Activated T-helper 1 cell treated with anti-CD3 and anti-CD28 coated beads, Interleukin-12 subunit alpha, Interleukin-12 subunit beta, Interleukin-2, Interleukin-4 antibody, amounts not matched to agents 30 ng/mL and 10 ng/mL and 1 ng/mL, durations not matched to agents 14 hours and 24 hours and 36 hours (primary cell): ENCODE measurements around the gene HES4. TPM values are rescaled to one million over a fixed set of nuclear protein-coding genes. Genes with fewer than 3 reads are reported as not detected.

Experiments
- DNase-seq: peaks from one replicate; pipeline ENCODE4 v3.0.0; 2021; ENCODE audit warnings: low spot score
- H3K27ac Mint-ChIP-seq: one replicate; pipeline ENCODE4 v1.8.0; 2021; ENCODE audit warnings: mild to moderate bottlenecking, mixed read lengths
- H3K27me3 Mint-ChIP-seq: one replicate; pipeline ENCODE4 v1.8.0; 2022; ENCODE audit warnings: mild to moderate bottlenecking, moderate library complexity, mixed read lengths; ENCODE audit not compliant: insufficient read depth
- H3K36me3 Mint-ChIP-seq: one replicate; pipeline ENCODE4 v1.8.0; 2021; ENCODE audit warnings: low read depth, mixed read lengths
- H3K4me1 Mint-ChIP-seq: one replicate; pipeline ENCODE4 v1.8.0; 2021; ENCODE audit warnings: low read depth, mixed read lengths
- H3K4me3 Mint-ChIP-seq: one replicate; pipeline ENCODE4 v1.8.0; 2021; ENCODE audit warnings: mild to moderate bottlenecking, moderate library complexity, mixed read lengths
- H3K9me3 Mint-ChIP-seq: one replicate; pipeline ENCODE4 v1.8.0; 2021; ENCODE audit warnings: mixed read lengths
- intact Hi-C: fragments of 100-400 bp; cut with micrococcal nuclease; formaldehyde crosslinking; loops from one replicate; pipeline ENCODE4 v1.15.1; 2024
- total RNA-seq: library from RNA; stranded (reverse); gene quantifications from 2 replicates; pipeline ENCODE4 v1.2.3, GENCODE V29; 2022

Gene HES4
- total RNA-seq, 1 donor from 2014 or later, result 1.8 TPM

DNA sequence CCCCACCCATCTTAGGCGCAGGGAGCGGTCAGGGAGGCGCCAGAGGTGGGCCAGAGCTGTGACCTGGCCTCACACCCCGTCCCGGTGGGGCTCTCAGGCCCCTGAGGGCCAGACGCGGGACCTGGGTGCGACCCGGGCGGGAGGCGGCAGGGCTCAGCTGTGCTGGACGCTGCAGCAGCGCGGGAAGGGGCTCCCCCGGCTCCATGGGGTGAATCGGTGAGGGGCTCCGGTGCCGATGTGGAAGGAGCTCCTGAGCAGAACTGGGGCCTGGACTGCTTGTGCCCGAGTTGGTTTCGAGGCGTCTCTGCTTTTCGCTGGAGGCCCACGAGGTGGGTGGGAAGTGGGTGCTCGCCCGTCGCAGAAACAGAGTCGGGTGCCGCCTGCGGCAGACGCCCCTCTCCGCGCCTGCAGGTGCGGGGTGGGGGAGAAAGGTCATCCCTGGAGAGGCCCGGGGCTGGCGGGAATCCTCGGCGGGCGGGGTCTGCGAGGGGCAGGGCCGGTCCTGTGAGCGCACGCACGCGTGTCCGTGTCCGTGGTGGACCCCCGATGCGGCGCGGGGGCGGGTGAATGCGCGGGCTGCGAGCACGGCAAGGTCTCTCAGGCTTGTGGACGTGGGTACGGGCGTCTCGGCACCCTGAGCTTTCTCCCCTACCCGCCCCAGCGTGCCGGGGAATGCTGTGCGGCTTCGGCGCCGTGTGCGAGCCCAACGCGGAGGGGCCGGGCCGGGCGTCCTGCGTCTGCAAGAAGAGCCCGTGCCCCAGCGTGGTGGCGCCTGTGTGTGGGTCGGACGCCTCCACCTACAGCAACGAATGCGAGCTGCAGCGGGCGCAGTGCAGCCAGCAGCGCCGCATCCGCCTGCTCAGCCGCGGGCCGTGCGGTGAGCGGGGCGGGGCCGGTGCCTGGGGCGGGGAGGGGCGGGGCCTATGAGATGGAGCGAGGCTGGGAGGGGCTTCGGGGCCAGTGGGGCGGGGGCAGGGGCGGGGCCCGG, 40.4 kb upstream of the HES4 start:
- H3K27ac Mint-ChIP-seq, result no peak overlapping the region
- peak overlapping the region; percentile 64 for H3K4me3 Mint-ChIP-seq
- peaks cover 16% of the 10 kb centered on the region for H3K27me3 Mint-ChIP-seq
- intact Hi-C loops, result loop anchor here (1.0 to 2.0 kb wide), 3 partner anchors 19 to 29 kb away; no protein-coding TSS in a partner anchor
- H3K4me1 Mint-ChIP-seq, result peaks cover 14% of the 10 kb centered on the region
- H3K9me3 Mint-ChIP-seq, result no peaks in the 10 kb centered on the region
- peak; percentile 78 for DNase-seq
- peaks cover 3% of the 10 kb centered on the region for H3K36me3 Mint-ChIP-seq

GRCh38 chr1:1039145-1039910, 39.4 kb upstream of the HES4 start:
- intact Hi-C loops, result loop anchor here (2.0 kb wide), 1 partner anchor 59 kb away; no protein-coding TSS in a partner anchor
- Mint-ChIP-seq H3K27ac (peak overlapping the region; percentile 70), H3K36me3 (peaks cover 3% of the 10 kb centered on the region), H3K4me3 (peak overlapping the region; percentile 64), H3K4me1 (peaks cover 14% of the 10 kb centered on the region), H3K27me3 (peaks cover 19% of the 10 kb centered on the region), H3K9me3 (no peaks in the 10 kb centered on the region)
- no peak for DNase-seq

GRCh38 chr1:1038694-1039093, 38.8 kb upstream of the HES4 start:
- Mint-ChIP-seq H3K4me3 (peak overlapping the region; percentile 42), H3K36me3 (peaks cover 3% of the 10 kb centered on the region), H3K27me3 (peaks cover 19% of the 10 kb centered on the region), H3K4me1 (peaks cover 14% of the 10 kb centered on the region), H3K27ac (no peak overlapping the region), H3K9me3 (no peaks in the 10 kb centered on the region)
- no peak for DNase-seq
- intact Hi-C loops, result loop anchor here (2.0 kb wide), 1 partner anchor 60 kb away; no protein-coding TSS in a partner anchor

DNA sequence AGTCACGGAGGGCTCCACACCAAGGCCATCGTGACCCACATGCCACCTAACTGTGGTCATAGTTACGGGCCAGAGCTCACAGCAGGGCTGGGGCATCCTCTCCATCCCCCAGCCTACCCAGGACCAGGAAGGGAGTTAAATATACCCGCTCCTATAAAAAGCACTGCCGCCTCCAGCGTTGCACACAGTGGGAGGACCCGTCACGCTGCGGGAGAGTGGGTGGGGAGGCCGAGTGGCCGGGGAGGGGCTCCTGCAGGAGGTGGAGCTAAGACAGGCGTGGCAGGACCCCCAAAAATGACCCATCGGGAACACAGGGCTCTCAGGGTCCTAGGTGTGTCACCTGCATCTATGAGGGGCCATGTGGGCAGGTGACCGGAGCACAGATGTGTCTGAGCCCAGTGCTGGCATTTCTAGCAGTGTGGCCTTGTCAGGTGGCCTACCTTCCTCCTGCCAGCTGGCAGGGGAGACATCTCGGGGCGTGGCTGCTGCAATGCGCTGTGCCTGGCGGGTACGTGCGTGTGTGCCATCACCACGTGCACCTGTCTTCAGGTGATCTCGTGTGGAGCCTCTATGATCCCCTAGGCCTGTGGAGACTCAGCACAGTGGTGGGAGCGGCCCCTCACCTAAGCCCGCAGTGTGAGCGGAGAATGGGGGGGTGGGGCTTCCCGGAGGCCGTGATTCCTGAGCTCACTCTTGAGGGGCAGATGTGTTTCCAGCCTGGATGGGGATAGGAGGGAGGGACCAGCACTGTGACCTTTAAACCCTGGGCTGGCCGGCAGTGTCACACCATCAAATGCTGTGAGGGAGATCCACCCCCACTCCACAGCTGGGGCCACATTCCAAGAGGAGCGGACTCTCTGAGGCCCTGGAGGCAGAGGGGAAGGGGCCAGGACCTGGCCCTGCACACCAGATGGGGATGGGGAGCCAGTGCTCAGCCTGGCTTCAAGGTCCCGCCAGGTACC, 37.8 kb upstream of the HES4 start:
- Mint-ChIP-seq H3K4me1 (peaks cover 14% of the 10 kb centered on the region), H3K9me3 (no peaks in the 10 kb centered on the region), H3K36me3 (no peaks in the 10 kb centered on the region), H3K27ac (no peak overlapping the region), H3K4me3 (no peak overlapping the region), H3K27me3 (peaks cover 19% of the 10 kb centered on the region)
- no peak for DNase-seq
- intact Hi-C loops, result loop anchor here (2.0 kb wide), 1 partner anchor 61 kb away; no protein-coding TSS in a partner anchor

- peaks cover 14% of the 10 kb centered on the region for H3K4me1 Mint-ChIP-seq
- no peak for DNase-seq
- H3K9me3 Mint-ChIP-seq, result no peaks in the 10 kb centered on the region
- H3K36me3 Mint-ChIP-seq, result no peaks in the 10 kb centered on the region
- intact Hi-C loops, result no loop called here
- no peak overlapping the region for H3K27ac Mint-ChIP-seq
- no peak overlapping the region for H3K4me3 Mint-ChIP-seq
- peaks cover 25% of the 10 kb centered on the region for H3K27me3 Mint-ChIP-seq
Measured at GRCh38 chr1:1035291-1035943, 35.5 kb upstream of the HES4 start.

DNA sequence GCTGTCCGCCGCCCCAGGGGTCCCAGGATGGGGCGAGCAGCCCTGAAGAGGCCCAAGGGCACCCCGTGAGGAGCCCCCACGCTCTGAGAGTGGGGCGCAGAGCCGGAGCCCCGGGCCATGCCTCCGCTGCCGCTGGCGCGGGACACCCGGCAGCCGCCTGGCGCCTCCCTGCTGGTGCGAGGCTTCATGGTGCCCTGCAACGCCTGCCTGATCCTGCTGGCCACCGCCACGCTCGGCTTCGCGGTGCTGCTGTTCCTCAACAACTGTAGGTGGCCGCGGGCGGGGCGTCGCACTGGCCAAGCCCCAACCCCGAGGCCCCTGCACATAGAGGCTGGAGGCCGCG, 34.5 kb upstream of the HES4 start:
- H3K27me3 Mint-ChIP-seq, result peaks cover 22% of the 10 kb centered on the region
- intact Hi-C loops, result loop anchor here (5.0 kb wide), 1 partner anchor 198 kb away; the partner anchor contains the start of genes B3GALT6 and SDF4
- H3K4me3 Mint-ChIP-seq, result peak overlapping the region; percentile 58
- peaks cover 11% of the 10 kb centered on the region for H3K4me1 Mint-ChIP-seq
- H3K36me3 Mint-ChIP-seq, result no peaks in the 10 kb centered on the region
- no peak for DNase-seq
- no peak overlapping the region for H3K27ac Mint-ChIP-seq
- H3K9me3 Mint-ChIP-seq, result no peaks in the 10 kb centered on the region

GRCh38 chr1:1033731-1034438, 34.0 kb upstream of the HES4 start:
- Mint-ChIP-seq H3K27me3 (peaks cover 20% of the 10 kb centered on the region), H3K9me3 (no peaks in the 10 kb centered on the region), H3K4me1 (peaks cover 6% of the 10 kb centered on the region), H3K27ac (no peak overlapping the region), H3K4me3 (peak overlapping the region; percentile 58), H3K36me3 (no peaks in the 10 kb centered on the region)
- no peak for DNase-seq
- intact Hi-C loops, result loop anchor here (1.0 to 5.0 kb wide), 7 partner anchors 15 to 259 kb away; partner anchors contain the start of genes B3GALT6, C1orf159, ISG15 and SDF4

- no peak overlapping the region for H3K27ac Mint-ChIP-seq
- intact Hi-C loops, result loop anchor here (1.0 to 5.0 kb wide), 7 partner anchors 14 to 260 kb away; partner anchors contain the start of genes B3GALT6, C1orf159, ISG15 and SDF4
- peak overlapping the region; percentile 37 for H3K4me3 Mint-ChIP-seq
- peak; percentile 84 for DNase-seq
- H3K9me3 Mint-ChIP-seq, result no peaks in the 10 kb centered on the region
- no peaks in the 10 kb centered on the region for H3K36me3 Mint-ChIP-seq
- H3K27me3 Mint-ChIP-seq, result peaks cover 14% of the 10 kb centered on the region
- H3K4me1 Mint-ChIP-seq, result no peaks in the 10 kb centered on the region
Measured at GRCh38 chr1:1033009-1033587, 33.2 kb upstream of the HES4 start.

- Mint-ChIP-seq H3K4me3 (peak overlapping the region; percentile 64), H3K9me3 (no peaks in the 10 kb centered on the region), H3K27ac (peak overlapping the region; percentile 63), H3K36me3 (no peaks in the 10 kb centered on the region), H3K4me1 (no peaks in the 10 kb centered on the region), H3K27me3 (peaks cover 10% of the 10 kb centered on the region)
- no peak for DNase-seq
- intact Hi-C loops, result loop anchor here (2.0 to 5.0 kb wide), 3 partner anchors 20 to 260 kb away; partner anchors contain the start of genes B3GALT6, ISG15 and SDF4
Measured at GRCh38 chr1:1032424-1032823, 32.5 kb upstream of the HES4 start.

GRCh38 chr1:1031659-1032235, 31.9 kb upstream of the HES4 start:
- no peaks in the 10 kb centered on the region for H3K4me1 Mint-ChIP-seq
- peak overlapping the region; percentile 64 for H3K4me3 Mint-ChIP-seq
- H3K27ac Mint-ChIP-seq, result no peak overlapping the region

More at GRCh38 chr1:1031659-1032235, 31.9 kb upstream of the HES4 start:
- DNase-seq, result no peak
- Mint-ChIP-seq H3K36me3 (no peaks in the 10 kb centered on the region), H3K9me3 (no peaks in the 10 kb centered on the region), H3K27me3 (peaks cover 10% of the 10 kb centered on the region)
- intact Hi-C loops, result loop anchor here (2.0 to 5.0 kb wide), 3 partner anchors 19 to 261 kb away; partner anchors contain the start of genes B3GALT6, ISG15 and SDF4
